Stimulated activated CD4-positive, alpha-beta T cell treated with anti-CD3 and anti-CD28 coated beads, Interleukin-2, amount 100 ng/mL, for 48 hours (primary cell): ENCODE data around the gene MRPL38.

ENCODE experiments used
- DNase-seq, 2 donors: peaks; one replicate each; pipeline ENCODE4 v3.0.0-alpha.2; 2020

Gene MRPL38

GRCh38 chr17:75850928-75851692 lies 53.6 kb downstream of the MRPL38 start:
- no peak for DNase-seq

DNA sequence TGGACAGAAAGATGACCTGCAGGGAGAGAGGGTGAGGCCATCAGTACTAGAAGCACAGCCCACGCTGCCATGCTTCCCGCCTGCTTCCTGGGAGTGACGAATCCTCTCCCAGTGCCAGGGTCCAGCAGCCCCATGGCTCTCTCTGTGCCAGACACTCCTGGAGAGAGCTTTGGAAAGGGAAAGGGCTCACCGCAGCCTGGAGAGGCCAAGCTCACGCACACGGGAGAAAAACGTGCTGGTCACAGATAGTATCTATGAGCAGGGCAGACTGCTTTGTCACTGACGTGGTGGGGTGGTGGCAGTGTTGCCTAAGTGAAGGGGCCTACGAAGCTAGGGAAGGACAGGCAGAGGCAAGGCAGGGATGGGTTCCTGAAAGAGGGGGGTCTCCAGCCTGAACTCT lies 55.0 kb downstream of the MRPL38 start:
- no peak for DNase-seq

GRCh38 chr17:75849279-75849646 lies 55.4 kb downstream of the MRPL38 start:
- DNase-seq, result no peak
